ENCODE measurements around the gene ADAMTSL1. TPM values are rescaled to one million over a fixed set of nuclear protein-coding genes. Genes with fewer than 3 reads are reported as not detected.

The ADAMTSL1 gene
- total and polyA plus RNA-seq, 2 of the 8 experiments (the other 6 are each of a cell fraction or from before 2014, with no cell fraction given): 0.84 to 1.1 TPM

- Histone ChIP-seq H3K9me3 (ENCODE audit: insufficient read depth in 2 of 2, low read depth in 1 of 2, low read length in 1 of 2) (no peaks in the 10 kb centered on the region), H2AFZ (ENCODE audit: low read length) (no peak overlapping the region), H2BK120ac (replicated peaks; ENCODE audit: low read depth, low read length) (no peak overlapping the region), H4K5ac (ENCODE audit: insufficient read length, low read depth, low read length) (no peak overlapping the region), H3K9ac (replicated peaks in 1 of 4; ENCODE audit: extremely low read depth in 1 of 4, low read depth in 3 of 4, low read length in 3 of 4) (no peak overlapping the region), H4K91ac (replicated peaks; ENCODE audit: insufficient read length, low read length) (no peak overlapping the region), H3K23ac (ENCODE audit: insufficient read length) (no peak overlapping the region), H3K79me1 (ENCODE audit: low read depth, low read length) (no peaks in the 10 kb centered on the region), H2BK20ac (ENCODE audit: low read length) (no peak overlapping the region), H3K36me3 (ENCODE audit: control insufficient read depth in 2 of 4, insufficient read depth in 4 of 4, low read length in 3 of 4) (no peaks in the 10 kb centered on the region), H2AK5ac (ENCODE audit: low read depth, low read length) (no peak overlapping the region), H3K56ac (replicated peaks; ENCODE audit: insufficient read length, low read depth, low read length) (no peak overlapping the region), H3K23me2 (ENCODE audit: low read depth, low read length) (no peaks in the 10 kb centered on the region; the same call in 1 of the 2 replicates), H2BK5ac (ENCODE audit: low read depth, low read length) (no peak overlapping the region), H3K4me1 (replicated peaks in 1 of 4; ENCODE audit: control insufficient read depth in 3 of 4, insufficient read depth in 4 of 4, low read length in 3 of 4) (no peaks in the 10 kb centered on the region), H4K8ac (ENCODE audit: extremely low read depth, insufficient read depth, low read length) (no peak overlapping the region), H3K14ac (ENCODE audit: insufficient read length) (no peak overlapping the region), H3K4me3 (ENCODE audit: extremely low read depth in 1 of 4, insufficient read depth in 2 of 4, low read depth in 3 of 4, low read length in 4 of 4) (no peak overlapping the region), H2BK15ac (ENCODE audit: low read length) (no peak overlapping the region), H3K79me2 (ENCODE audit: control insufficient read depth in 1 of 2, insufficient read depth in 2 of 2, low read length in 2 of 2) (no peaks in the 10 kb centered on the region), H2BK12ac (ENCODE audit: low read depth, low read length) (no peak overlapping the region), H4K20me1 (replicated peaks in 1 of 2; ENCODE audit: control insufficient read depth in 1 of 2, insufficient read depth in 2 of 2, low read length in 2 of 2) (no peaks in the 10 kb centered on the region), H3K27ac (ENCODE audit: low read depth, low read length) (no peak overlapping the region), H3K4ac (replicated peaks; ENCODE audit: insufficient read length, low read depth, low read length) (no peak overlapping the region), H3K4me2 (ENCODE audit: insufficient read depth in 1 of 2, low read depth in 2 of 2, low read length in 2 of 2) (no peak overlapping the region), H3K18ac (ENCODE audit: extremely low read depth, low read length) (no peak overlapping the region), H3K27me3 (replicated peaks in 1 of 4; ENCODE audit: control insufficient read depth in 3 of 4, extremely low read depth in 1 of 4, insufficient read depth in 3 of 4, low read length in 3 of 4) (no peaks in the 10 kb centered on the region)
- DNase-seq (ENCODE audit: low read depth in 1 of 2, low spot score in 2 of 2) (no peak), FAIRE-seq (no peak)
- POLR2A ChIA-PET (ENCODE audit: partially characterized antibody): interaction anchor here (0.6 kb wide), 1 partner anchor 9 kb away, joined by 3 read pairs; no protein-coding TSS in a partner anchor
- CTCF ChIA-PET (ENCODE audit: partially characterized antibody): no interaction called here
- WGBS, 2 experiments (ENCODE audit: extremely low coverage in 1 of 2, insufficient coverage in 1 of 2, insufficient read length in 1 of 2, insufficient replicate concordance in 2 of 2, low coverage in 1 of 2, low lambda C conversion rate in 2 of 2, missing lambda C conversion rate in 1 of 2): 88% methylated on average over 4 of the region's 4 CpGs; no CpG with 5 or more reads in 1 of the 2 experiments
- TF ChIP-seq TAF1 (IDR thresholded peaks at IDR 0.05; ENCODE audit: low read depth, low read length) (no peak), SIRT6 (IDR thresholded peaks at IDR 0.05; ENCODE audit: low read length) (no peak), CHD1 (IDR thresholded peaks at IDR 0.05; ENCODE audit: low read depth, low read length) (no peak), SIX5 (IDR thresholded peaks at IDR 0.05; ENCODE audit: low read depth, low read length) (no peak), HDAC2 (IDR thresholded peaks at IDR 0.05; ENCODE audit: borderline replicate concordance in 1 of 2, low read depth in 2 of 2, low read length in 2 of 2) (no peak), POLR2AphosphoS5 (IDR thresholded peaks at IDR 0.05; ENCODE audit: low read depth, low read length) (no peak), SP4 (IDR thresholded peaks at IDR 0.05; ENCODE audit: low read length) (no peak), EZH2 (IDR thresholded peaks at IDR 0.05; ENCODE audit: low read depth, low read length, severe bottlenecking) (no peak), GTF2F1 (IDR thresholded peaks at IDR 0.05; ENCODE audit: borderline replicate concordance, low read depth, low read length) (no peak), GABPA (IDR thresholded peaks at IDR 0.05; ENCODE audit: borderline replicate concordance, insufficient read depth, low read length) (no peak), SUZ12 (IDR thresholded peaks at IDR 0.05; ENCODE audit: low read length) (no peak)
- TF ChIP-seq, protein P1, sequence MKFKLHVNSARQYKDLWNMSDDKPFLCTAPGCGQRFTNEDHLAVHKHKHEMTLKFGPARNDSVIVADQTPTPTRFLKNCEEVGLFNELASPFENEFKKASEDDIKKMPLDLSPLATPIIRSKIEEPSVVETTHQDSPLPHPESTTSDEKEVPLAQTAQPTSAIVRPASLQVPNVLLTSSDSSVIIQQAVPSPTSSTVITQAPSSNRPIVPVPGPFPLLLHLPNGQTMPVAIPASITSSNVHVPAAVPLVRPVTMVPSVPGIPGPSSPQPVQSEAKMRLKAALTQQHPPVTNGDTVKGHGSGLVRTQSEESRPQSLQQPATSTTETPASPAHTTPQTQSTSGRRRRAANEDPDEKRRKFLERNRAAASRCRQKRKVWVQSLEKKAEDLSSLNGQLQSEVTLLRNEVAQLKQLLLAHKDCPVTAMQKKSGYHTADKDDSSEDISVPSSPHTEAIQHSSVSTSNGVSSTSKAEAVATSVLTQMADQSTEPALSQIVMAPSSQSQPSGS (IDR thresholded peaks at IDR 0.05; ENCODE audit: low read length): no peak
These were observed 474.0 kb downstream of the ADAMTSL1 start for GRCh38 chr9:18947892-18948339.

Measured in H1 (cell line).